HG03066 (cell line): ENCODE measurements around the gene COL3A1.

Source experiments
- ATAC-seq: cut with Tn5 transposase; IDR thresholded peaks from one replicate; pipeline ENCODE4 v1.9.1; 2021; ENCODE audit warnings: low read depth; ENCODE audit not compliant: unreplicated experiment

COL3A1 gene

GRCh38 chr2:189014449-189015138 lies 40.4 kb downstream of the COL3A1 start:
- no peak for ATAC-seq

DNA sequence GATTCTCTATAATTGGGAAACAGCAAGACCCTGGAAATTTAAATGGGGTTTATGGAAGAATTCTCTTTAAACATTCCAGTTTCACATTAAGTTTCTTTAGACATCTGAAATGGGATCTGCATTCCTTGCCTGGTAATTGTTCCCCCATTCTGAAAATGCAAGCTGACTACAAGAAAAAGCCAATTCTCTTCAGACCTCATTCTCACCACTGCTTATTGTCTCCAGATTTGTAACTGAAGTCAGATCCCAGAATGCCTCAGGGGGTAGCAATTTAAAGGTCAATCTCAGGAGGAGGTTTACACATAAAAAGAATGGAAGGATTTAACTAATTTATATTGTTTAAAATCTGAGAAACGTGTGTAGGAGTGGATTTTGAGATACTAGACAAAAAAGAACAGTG lies 41.2 kb downstream of the COL3A1 start:
- no peak for ATAC-seq

DNA sequence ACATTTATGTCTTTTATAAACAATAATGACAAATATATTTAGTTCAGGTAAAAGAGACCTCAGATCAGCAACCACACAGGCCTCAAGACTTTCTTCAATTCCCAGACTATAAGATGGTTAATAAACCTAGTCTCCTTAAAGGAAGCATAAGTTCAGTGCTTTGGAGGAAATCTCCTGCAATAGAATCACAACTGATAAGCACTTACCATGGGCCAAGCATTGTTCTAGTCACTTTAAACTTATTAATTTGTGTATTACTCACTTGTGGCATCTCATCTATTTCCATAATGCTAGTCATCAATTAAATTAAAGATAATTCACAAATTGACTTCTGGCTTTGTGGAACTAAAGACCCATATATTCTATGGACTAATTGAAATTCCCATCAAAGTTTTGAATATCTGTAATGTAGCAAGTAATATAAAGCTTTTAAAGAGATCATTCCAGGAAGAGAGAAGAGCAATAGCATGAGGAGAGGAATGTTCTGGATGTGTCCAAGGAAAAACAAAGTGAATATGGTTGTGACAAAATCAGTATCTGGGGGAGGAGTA lies 42.2 kb downstream of the COL3A1 start:
- ATAC-seq: no peak

GRCh38 chr2:189018631-189019030 lies 44.5 kb downstream of the COL3A1 start:
- ATAC-seq: no peak

DNA sequence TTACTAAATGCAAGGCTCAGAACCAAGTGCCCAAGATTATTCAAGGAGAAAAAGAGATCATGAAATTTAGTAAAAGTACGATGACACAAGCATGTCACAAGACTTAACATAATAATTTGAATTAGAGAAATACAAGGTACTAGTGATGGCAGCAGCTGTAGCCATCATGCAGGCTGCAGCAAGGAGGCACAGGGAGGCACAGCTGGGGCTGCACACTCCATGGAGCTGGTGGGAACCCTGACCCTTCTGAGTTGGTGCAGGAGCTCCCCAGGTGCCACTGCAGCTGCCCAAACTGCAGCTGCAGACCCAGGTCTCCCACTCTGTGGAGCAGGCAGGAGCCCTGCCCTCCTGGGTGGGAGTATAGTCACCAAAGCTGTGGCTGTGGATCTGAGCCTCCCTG lies 46.0 kb downstream of the COL3A1 start:
- ATAC-seq: no peak

DNA sequence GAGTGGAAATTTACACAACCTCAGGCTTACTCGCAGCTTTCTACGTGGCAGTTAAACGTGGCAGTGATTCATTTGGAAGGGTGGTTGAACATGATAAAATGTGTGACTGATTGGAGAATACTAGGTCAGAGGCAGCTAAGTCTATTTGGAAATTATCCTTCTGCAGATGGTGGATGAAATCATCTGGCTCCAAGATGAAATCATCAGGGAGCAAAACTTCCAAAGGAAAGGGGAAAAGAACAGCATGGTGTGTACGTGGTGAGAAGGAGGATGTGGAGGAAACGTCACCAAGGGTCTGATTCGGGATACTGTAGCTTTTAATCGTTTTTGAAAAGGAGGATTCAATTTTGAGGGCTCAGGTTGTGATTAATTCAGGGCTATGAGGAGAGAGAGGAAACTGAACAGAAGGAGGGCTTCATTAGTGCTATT lies 47.9 kb downstream of the COL3A1 start:
- ATAC-seq: no peak

- no peak for ATAC-seq
Measured at GRCh38 chr2:189022492-189022891, 48.3 kb downstream of the COL3A1 start.

GRCh38 chr2:189024901-189025618 lies 50.9 kb downstream of the COL3A1 start:
- ATAC-seq: no peak

DNA sequence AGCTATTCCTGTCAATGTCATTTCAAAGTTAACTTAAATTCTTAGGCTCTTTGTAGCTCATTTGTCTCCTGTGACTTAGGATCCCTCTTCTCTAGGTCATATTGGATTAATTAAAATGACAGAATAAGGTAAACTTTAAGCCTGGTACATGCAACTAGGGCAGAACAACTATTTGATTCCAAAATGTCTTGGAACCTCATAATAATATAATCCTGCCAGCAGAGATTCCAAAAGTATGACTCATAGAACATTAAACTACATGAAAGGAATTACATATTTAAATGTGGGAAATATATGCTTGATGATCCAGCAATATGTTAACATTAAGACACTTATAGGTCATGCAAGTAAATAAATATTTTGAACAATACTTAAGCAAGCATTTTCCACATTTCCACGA lies 63.3 kb downstream of the COL3A1 start:
- ATAC-seq: no peak

- ATAC-seq: no peak
Measured at GRCh38 chr2:189045836-189046235, 71.7 kb downstream of the COL3A1 start.

- no peak for ATAC-seq
Measured at GRCh38 chr2:189046320-189046719, 72.1 kb downstream of the COL3A1 start.

- no peak for ATAC-seq
Measured at GRCh38 chr2:189047171-189047888, 73.2 kb downstream of the COL3A1 start.

- no peak for ATAC-seq
Measured at GRCh38 chr2:189048189-189048588, 74.0 kb downstream of the COL3A1 start.

GRCh38 chr2:189049709-189050164 lies 75.6 kb downstream of the COL3A1 start:
- ATAC-seq: no peak

GRCh38 chr2:189050165-189050712 lies 76.1 kb downstream of the COL3A1 start:
- ATAC-seq: no peak

DNA sequence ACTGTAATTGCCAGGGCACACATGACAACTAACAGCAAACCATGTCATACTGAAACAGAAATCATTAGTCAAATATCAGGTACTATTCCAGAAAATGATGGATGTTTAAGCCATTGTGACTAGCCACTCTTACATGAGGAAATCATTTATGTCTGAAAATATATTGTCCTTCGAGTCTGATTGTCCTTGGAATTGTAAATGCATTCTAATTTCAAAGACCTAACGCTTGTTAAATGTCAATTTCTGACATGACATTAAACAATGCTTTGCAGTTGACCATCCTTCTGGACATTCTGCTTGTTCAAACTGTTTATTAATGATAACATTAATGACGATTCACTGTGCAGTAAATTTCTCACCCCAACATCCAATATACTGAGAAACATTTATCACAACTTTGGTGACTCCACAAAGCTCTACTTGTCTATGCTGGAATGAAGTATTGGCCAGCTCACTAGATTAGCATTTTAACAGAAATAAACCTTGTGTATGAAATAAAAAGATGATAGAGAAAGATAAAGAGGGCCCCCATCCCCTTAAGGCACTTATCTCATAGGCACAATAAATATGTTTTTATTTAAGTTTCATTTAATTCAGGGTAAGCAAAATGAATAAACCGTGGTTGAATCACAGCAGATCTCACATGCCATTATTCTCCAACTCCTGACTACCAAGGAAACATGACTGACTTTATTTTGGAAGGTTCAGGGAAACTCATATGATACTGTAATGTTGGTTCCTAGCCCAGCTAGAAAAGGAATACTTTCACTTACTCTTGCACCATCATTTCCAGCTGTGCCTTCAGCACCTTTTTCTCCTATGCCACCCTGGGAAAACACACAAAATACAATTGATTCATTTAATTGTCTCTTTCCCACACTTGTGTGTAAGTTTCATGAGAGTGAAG lies 82.3 kb downstream of the COL3A1 start:
- ATAC-seq: no peak

GRCh38 chr2:189057316-189057715 lies 83.1 kb downstream of the COL3A1 start:
- ATAC-seq: no peak

GRCh38 chr2:189060096-189060642 lies 86.0 kb downstream of the COL3A1 start:
- no peak for ATAC-seq
